T-helper 22 cell (primary cell): ENCODE results near the gene MTMR3.

Experiments used
- DNase-seq: peaks from one replicate; pipeline ENCODE4 v3.0.0-alpha.2; 2020; ENCODE audit warnings: low read depth

The MTMR3 gene

DNA sequence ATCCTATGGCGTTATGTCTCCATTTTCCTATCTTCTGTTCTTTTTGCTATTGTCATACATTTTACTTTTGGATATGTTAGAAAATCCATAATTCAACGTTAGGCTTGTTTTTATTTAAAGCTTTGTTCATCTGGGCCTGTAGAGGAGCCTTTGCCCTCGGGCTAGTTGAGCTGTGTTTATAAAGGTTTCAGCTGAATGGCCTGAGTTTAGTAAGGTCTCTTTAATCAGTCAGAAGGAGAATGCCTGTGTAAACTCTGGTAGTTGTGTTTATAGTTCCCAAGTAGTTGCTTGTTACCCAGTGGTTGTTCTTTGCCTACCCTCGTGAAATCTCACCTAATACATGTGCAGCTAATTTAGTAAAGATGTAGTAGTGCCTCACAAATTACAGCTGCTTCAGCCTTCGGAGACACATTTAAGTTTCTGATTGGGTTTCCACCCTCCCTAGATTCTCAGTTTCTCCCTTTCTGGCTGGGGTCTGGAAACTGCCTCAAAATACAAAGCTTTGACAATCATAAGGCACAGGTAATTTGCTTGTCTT lies 33.1 kb downstream of the MTMR3 start:
- no peak for DNase-seq

- no peak for DNase-seq
Observed at GRCh38 chr22:29917052-29917902, 34.3 kb downstream of the MTMR3 start.

- no peak for DNase-seq
Observed at GRCh38 chr22:29925402-29925801, 42.4 kb downstream of the MTMR3 start.

DNA sequence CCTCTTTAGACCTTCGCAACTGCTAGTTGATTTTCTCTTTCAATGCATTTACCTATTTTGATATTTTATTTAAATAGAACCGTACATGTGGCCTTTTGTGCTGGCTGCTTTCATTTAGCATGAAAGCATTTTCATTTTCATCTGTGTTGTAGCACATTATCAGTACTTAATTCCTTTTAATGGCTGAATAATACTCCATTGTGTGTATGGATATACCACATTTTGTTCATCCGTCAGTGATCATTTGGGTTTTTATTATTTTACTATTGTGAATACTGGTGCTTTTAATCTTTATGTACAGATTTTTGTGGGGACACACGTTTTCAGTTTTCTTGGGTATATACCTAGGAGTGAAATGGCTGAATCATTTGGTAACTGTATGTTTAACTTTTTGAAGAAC lies 43.1 kb downstream of the MTMR3 start:
- no peak for DNase-seq

- no peak for DNase-seq
Observed at GRCh38 chr22:29932136-29932535, 49.2 kb downstream of the MTMR3 start.

- no peak for DNase-seq
Observed at GRCh38 chr22:29933619-29934018, 50.6 kb downstream of the MTMR3 start.

- DNase-seq, result no peak
Observed at GRCh38 chr22:29934596-29934995, 51.6 kb downstream of the MTMR3 start.

- no peak for DNase-seq
Observed at GRCh38 chr22:29936186-29936585, 53.2 kb downstream of the MTMR3 start.

DNA sequence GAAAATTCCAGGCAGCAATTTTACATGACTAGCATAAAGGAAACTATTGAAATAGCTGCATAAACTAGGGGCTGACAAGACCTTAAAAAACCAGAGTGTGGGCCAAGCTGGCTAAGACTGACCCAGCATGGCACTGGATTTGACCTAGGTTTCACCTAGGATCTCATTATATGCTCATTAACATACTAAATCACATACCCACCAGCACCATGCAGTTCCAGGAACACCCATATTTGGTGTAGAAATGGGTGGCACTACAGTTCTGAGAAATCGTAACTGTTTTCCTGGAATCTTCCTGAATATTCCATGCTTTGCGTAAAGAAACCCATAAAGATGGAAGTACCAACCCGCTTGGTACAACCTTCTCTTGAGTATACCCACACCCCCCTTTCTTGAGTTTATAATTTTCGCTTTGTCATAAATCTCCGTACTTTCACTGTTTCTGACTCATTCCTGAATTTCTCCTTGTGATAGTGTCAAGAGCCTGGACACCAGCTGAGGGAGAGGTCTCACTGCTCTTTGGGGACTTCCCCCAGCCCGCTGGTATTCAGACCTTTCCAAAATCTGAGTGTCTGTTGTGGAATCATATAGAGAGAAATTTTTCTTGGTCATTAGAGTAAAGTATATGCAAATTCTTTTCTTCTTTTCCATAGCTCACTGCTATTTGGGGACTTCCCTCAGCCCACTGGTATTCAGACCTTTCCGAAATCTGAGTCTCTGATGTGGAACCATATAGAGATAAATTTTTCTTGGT lies 55.1 kb downstream of the MTMR3 start:
- no peak for DNase-seq

GRCh38 chr22:29940526-29940925 lies 57.6 kb downstream of the MTMR3 start:
- no peak for DNase-seq

- no peak for DNase-seq
Observed at GRCh38 chr22:29944339-29944738, 61.4 kb downstream of the MTMR3 start.

DNA sequence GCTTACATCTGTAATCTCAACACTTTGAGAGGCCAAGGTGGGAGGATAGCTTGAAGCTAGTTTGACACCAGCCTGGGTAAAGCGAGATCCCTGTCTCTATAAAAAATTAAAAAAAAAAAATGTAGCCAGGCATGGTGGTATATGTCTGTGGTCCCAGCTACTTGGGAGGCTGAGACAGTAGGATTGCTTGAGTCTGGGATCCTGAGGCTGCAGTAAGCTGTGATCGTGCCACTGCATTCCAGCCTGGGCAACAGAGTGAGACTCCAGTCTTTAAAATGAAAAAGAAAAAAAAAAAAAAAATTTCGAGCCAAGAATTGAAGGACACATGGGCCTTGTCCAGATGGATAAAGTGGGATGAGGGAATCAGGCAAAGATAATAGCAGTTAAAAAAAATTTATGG lies 62.5 kb downstream of the MTMR3 start:
- DNase-seq, result no peak

DNA sequence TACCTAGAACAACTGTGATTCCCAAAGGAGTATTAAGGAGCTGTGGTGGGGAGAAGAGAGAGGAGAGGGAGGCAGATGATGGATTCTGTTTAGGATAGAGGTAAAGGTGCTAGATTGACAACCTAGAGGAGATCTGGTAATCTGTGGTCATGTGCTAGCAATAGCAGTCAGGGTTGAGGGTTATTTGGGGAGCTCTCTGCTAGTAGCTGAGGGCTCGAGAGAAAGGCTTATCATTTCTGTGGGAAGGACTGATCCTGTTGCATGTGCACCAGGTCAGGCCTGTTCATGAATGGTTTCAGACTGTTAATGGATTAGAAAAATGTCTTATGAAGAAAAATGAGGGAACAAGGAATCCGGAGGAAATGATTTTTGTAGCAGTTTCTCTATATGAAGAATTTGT lies 63.2 kb downstream of the MTMR3 start:
- DNase-seq, result no peak

DNA sequence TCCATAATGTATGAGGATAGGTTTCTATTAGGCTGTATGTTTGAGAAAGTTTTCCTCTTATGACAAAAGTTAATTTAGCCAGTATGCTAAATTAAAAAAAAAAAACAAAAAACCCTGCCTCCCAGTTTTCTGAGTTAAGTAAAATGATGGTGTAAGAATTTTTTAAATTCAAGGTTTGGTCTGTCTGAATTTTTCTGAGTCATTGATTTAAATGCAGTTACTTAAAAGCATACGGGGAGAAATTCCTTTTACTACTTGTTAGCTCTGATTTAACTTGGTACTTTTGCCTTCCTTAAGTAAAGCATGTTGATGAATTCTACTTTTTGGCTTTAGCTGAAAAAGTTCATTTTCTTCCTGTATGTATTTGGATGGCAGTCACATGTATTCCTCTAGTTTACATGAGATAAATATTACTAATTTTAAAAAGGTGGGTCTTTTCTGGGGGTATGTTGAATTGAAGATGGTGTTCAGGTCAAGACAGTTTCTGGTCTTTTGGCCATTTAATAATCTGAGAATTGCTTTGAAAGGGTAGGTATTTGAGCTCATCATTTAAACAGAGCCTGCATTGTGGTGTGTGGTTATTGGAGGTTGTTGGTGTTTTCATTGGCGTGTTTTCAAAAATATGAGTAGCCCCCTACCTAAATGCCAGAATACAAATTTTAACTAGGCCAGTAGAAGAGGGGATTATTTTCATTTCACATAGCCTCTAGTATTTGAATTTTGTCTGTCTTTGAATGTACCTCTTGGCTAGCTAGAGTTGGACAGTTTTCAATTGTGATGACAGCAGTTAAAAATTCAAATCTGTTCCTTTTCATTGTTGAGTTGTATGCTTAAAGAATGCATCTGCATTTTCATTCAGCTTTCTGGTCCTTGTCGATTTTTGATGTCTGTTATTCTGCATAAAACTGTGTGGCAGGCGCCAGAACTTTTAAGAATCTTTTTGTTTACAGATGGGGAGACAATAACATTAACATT lies 64.7 kb downstream of the MTMR3 start:
- no peak for DNase-seq

DNA sequence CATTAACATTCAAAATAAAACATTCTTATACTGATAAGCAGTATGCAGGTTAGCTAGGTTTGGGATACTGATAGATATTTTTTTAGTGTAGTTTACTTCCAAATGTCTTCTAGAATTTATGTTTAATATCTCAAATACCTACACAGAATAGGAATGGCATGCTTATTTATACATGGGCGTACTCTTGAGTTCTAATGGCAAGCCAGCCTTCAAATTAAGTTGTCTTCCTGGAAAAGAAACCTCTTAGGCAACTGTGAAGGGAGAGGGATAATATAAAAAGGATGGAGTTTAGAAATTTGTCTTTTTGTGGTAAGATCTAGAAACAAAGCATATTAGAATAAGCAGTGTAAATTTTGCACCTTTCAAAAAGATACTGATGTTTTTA lies 65.4 kb downstream of the MTMR3 start:
- no peak for DNase-seq

- no peak for DNase-seq
Observed at GRCh38 chr22:29949872-29950271, 66.9 kb downstream of the MTMR3 start.

DNA sequence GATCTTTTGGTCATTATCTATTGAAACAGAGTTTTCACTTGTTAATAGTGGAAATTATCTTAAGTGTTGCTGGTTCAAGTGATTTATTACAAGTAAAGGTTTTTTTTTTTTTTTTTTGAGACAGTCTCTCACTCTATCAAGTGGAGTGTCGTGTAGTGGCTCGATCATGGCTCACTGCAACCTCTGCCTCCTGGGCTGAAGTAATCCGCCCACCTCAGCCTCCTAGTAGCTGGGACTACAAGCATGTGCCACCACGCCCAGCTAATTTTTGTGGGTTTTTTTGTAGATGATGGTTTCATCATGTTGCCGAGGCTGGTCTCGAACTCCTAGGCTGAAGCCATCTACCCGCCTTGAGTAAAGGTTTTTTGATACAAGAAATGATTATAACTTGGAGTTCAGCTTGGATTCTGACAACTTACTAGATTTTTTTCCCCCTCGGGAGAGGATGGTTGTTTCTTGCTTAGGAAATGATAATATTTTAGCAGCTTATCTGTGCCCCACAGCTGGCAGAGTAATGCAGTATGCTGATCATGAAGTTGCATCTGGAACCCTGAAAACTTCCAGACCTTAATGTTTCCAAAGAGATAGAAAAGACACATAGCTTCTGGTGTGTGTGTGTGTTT lies 68.9 kb downstream of the MTMR3 start:
- DNase-seq, result no peak

- no peak for DNase-seq
Observed at GRCh38 chr22:29954203-29954855, 71.4 kb downstream of the MTMR3 start.

DNA sequence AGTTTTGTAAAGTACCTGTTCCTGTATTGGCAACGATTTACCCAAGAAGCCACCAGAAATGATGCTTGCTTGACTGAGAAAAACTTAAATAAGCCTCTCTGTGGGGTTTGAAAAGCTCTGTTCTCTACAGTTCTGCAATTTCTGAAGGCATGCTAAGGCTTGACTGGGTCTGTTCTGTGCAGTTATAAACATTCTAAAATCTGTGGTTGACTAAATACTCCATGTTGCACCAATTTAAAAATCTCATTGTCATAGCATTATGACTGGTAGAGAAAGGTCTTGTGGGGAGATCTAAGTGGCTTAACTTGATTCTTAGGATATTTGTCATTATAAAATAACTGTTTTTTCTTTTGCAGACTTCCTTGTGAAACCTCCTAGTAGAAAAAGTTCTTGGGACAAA lies 73.7 kb downstream of the MTMR3 start:
- no peak for DNase-seq

GRCh38 chr22:29958170-29958569 lies 75.2 kb downstream of the MTMR3 start:
- no peak for DNase-seq

DNA sequence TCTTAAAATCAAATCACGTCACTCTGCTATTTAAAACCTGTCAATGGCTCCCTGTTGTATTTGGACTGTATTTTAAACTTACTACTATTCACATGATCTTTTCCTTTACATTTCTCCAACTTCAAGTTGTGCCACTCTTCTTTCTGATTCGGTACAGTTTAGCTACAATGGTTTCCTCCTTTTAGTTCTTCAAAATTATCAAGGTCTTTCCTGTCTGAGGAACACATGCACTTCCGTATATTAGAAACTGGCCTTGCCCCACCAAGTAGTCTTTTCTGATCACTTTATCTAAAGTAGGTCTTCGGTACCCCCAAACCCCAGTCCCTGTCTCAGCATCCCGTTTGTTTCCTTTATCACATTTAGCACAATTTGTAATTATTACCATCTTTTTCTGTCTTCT lies 81.8 kb downstream of the MTMR3 start:
- DNase-seq, result no peak
